HG03439 (cell line): ENCODE data around the gene FXR1.
"Not testable (repeated sequence)": the region's sequence is repeated elsewhere in the genome, so short reads cannot be mapped to it uniquely, and the experiment has no call there.

ENCODE experiments used
- ATAC-seq: cut with Tn5 transposase; IDR thresholded peaks from one replicate; pipeline ENCODE4 v1.9.1; 2021; ENCODE audit warnings: mild to moderate bottlenecking, moderate library complexity; ENCODE audit not compliant: unreplicated experiment

Gene FXR1

GRCh38 chr3:180912304-180913296 lies at the start of gene FXR1:
FXR1 (plus strand) TSS chr3:180912670; CDS start chr3:180912686, 16 bp downstream.
- peak; percentile 99 for ATAC-seq

GRCh38 chr3:180870008-180870699 lies 42.3 kb upstream of the FXR1 start:
- ATAC-seq: no peak

GRCh38 chr3:180871901-180872300 lies 40.6 kb upstream of the FXR1 start:
- no peak for ATAC-seq

- not testable (repeated sequence) for ATAC-seq
Observed at GRCh38 chr3:180872430-180872829, 40.0 kb upstream of the FXR1 start.

- ATAC-seq: no peak
Observed at GRCh38 chr3:180875124-180875698, 37.3 kb upstream of the FXR1 start.

- ATAC-seq: no peak
Observed at GRCh38 chr3:180881065-180881801, 31.2 kb upstream of the FXR1 start.

GRCh38 chr3:180882115-180882514 lies 30.4 kb upstream of the FXR1 start:
- no peak for ATAC-seq

- no peak for ATAC-seq
Observed at GRCh38 chr3:180888992-180889560, 23.4 kb upstream of the FXR1 start.

- ATAC-seq: no peak
Observed at GRCh38 chr3:180898572-180898971, 13.9 kb upstream of the FXR1 start.

GRCh38 chr3:180909369-180910127 lies 2.9 kb upstream of the FXR1 start:
- ATAC-seq: no peak

- no peak for ATAC-seq
Observed at GRCh38 chr3:180910823-180911222, 1.6 kb upstream of the FXR1 start.

- ATAC-seq: peak; percentile 13
Observed at GRCh38 chr3:180911876-180912303, 580 bp upstream of the FXR1 start.

- no peak for ATAC-seq
Observed at GRCh38 chr3:180913581-180914404, 1.3 kb downstream of the FXR1 start.

GRCh38 chr3:180918542-180918941 lies 6.1 kb downstream of the FXR1 start:
- no peak for ATAC-seq

GRCh38 chr3:180922242-180922641 lies 9.8 kb downstream of the FXR1 start:
- no peak for ATAC-seq

- no peak for ATAC-seq
Observed at GRCh38 chr3:180923561-180923960, 11.1 kb downstream of the FXR1 start.

- ATAC-seq: no peak
Observed at GRCh38 chr3:180926526-180926925, 14.1 kb downstream of the FXR1 start.

- no peak for ATAC-seq
Observed at GRCh38 chr3:180929376-180929775, 16.9 kb downstream of the FXR1 start.

GRCh38 chr3:180930526-180930925 lies 18.1 kb downstream of the FXR1 start:
- no peak for ATAC-seq
